HG03521 (cell line): ENCODE results near the gene SPTSSA.
"Not testable (repeated sequence)": the region's sequence is repeated elsewhere in the genome, so short reads cannot be mapped to it uniquely, and the experiment has no call there.

ENCODE experiments used
- ATAC-seq: cut with Tn5 transposase; IDR thresholded peaks from one replicate; pipeline ENCODE4 v1.9.1; 2021; ENCODE audit warnings: mild to moderate bottlenecking, moderate library complexity; ENCODE audit not compliant: unreplicated experiment

The SPTSSA gene

GRCh38 chr14:34428102-34428466, 34.0 kb downstream of the SPTSSA start:
- ATAC-seq, result not testable (repeated sequence)

GRCh38 chr14:34426313-34427295, 35.4 kb downstream of the SPTSSA start:
- no peak for ATAC-seq

- no peak for ATAC-seq
Measured at GRCh38 chr14:34425095-34425851, 36.8 kb downstream of the SPTSSA start.

- no peak for ATAC-seq
Measured at GRCh38 chr14:34424488-34424887, 37.6 kb downstream of the SPTSSA start.

- ATAC-seq, result no peak
Measured at GRCh38 chr14:34423445-34423844, 38.6 kb downstream of the SPTSSA start.

GRCh38 chr14:34420547-34421150, 41.4 kb downstream of the SPTSSA start:
- no peak for ATAC-seq

- no peak for ATAC-seq
Measured at GRCh38 chr14:34409721-34410120, 52.3 kb downstream of the SPTSSA start.

- no peak for ATAC-seq
Measured at GRCh38 chr14:34407951-34408350, 54.1 kb downstream of the SPTSSA start.

GRCh38 chr14:34404416-34404815, 57.6 kb downstream of the SPTSSA start:
- ATAC-seq, result no peak

GRCh38 chr14:34403646-34404045, 58.4 kb downstream of the SPTSSA start:
- ATAC-seq, result no peak

GRCh38 chr14:34398024-34398423, 64.0 kb downstream of the SPTSSA start:
- no peak for ATAC-seq

GRCh38 chr14:34387974-34388516, 74.0 kb downstream of the SPTSSA start:
- ATAC-seq, result no peak

- ATAC-seq, result no peak
Measured at GRCh38 chr14:34386865-34387485, 75.1 kb downstream of the SPTSSA start.

- not testable (repeated sequence) for ATAC-seq
Measured at GRCh38 chr14:34385881-34386280, 76.2 kb downstream of the SPTSSA start.

- ATAC-seq, result no peak
Measured at GRCh38 chr14:34383839-34384238, 78.2 kb downstream of the SPTSSA start.
